T-helper 1 cell (primary cell): ENCODE data around the gene LEPR.
"Not testable (repeated sequence)": the region's sequence is repeated elsewhere in the genome, so short reads cannot be mapped to it uniquely, and the experiment has no call there.

ENCODE experiments used
- DNase-seq, 5 donors: peaks; one replicate each; pipeline ENCODE4 v3.0.0-alpha.2; 2012 to 2020
- total RNA-seq, 4 donors: gene quantifications; one replicate each; lab custom pipeline; 2026; lab: John Stamatoyannopoulos, UW

Gene LEPR, protein sequence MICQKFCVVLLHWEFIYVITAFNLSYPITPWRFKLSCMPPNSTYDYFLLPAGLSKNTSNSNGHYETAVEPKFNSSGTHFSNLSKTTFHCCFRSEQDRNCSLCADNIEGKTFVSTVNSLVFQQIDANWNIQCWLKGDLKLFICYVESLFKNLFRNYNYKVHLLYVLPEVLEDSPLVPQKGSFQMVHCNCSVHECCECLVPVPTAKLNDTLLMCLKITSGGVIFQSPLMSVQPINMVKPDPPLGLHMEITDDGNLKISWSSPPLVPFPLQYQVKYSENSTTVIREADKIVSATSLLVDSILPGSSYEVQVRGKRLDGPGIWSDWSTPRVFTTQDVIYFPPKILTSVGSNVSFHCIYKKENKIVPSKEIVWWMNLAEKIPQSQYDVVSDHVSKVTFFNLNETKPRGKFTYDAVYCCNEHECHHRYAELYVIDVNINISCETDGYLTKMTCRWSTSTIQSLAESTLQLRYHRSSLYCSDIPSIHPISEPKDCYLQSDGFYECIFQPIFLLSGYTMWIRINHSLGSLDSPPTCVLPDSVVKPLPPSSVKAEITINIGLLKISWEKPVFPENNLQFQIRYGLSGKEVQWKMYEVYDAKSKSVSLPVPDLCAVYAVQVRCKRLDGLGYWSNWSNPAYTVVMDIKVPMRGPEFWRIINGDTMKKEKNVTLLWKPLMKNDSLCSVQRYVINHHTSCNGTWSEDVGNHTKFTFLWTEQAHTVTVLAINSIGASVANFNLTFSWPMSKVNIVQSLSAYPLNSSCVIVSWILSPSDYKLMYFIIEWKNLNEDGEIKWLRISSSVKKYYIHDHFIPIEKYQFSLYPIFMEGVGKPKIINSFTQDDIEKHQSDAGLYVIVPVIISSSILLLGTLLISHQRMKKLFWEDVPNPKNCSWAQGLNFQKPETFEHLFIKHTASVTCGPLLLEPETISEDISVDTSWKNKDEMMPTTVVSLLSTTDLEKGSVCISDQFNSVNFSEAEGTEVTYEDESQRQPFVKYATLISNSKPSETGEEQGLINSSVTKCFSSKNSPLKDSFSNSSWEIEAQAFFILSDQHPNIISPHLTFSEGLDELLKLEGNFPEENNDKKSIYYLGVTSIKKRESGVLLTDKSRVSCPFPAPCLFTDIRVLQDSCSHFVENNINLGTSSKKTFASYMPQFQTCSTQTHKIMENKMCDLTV
- 0.54 to 5.7 (median 4.0) reads per million in 4 donors for total RNA-seq

DNA sequence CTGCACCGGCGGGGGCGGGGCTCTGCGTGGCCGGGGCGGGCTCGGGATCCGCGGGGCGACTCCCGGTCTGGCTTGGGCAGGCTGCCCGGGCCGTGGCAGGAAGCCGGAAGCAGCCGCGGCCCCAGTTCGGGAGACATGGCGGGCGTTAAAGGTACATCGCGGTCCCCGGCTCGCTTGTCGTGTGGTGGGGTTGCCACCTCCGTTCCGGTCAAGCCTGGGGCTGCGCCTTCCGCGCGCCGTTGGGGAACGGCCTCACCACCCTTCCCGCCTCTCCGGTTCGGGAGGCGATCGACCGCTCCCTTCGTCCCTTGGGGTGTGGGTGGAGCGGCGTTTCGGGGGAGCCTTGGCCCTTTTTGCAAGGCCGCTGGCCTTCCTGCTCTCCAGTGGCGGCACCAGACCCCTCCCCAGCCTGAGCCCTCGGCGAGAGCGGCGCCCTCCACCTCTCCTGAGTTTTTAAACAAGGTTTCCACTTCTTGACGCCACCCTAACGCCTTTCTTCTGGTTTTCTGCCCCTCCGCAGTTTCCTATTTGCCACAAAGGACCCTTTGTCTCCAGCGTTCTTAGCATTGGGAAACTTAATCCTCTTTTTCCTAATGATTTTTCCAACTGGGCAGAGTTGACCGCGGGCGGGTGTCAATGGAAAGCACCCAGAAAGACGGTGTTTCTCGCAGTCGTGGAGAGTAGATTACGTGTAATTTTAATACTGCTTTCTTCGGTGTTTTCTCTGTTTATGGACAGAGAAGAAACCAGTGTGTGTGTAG, at the start of gene LEPR, which contains the start of gene LEPROT:
Gene LEPR, plus strand, starts transcription at position 79 of the 761 bp plus-strand sequence. CDS start 144,898 bp downstream, outside the sequence.
Gene LEPROT, plus strand, starts transcription at position 79 of the 761 bp plus-strand sequence. Its CDS starts 57 bp downstream, at position 136.
- peak in 1 of 5 donors; percentile 28 for DNase-seq

DNA sequence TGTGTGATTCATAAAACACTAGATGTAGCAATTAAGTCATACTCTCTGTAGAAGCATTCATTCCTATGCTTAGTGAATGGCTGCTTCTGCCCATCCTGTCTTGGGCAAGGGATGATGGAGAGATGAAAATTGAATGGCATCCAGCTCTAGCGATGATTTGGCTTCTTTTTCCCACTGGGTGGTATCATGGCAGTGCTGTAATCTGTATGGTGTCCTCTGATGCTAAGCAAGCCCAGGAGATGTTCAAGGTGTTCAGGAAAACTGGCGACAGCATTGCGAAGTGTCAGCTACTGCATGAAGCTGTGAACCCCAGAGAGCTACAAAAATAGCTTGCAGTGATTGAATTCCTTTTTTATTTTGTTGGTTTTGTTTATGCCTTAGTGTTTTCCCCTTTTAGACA, 48.9 kb upstream of the LEPR start:
- DNase-seq: no peak

DNA sequence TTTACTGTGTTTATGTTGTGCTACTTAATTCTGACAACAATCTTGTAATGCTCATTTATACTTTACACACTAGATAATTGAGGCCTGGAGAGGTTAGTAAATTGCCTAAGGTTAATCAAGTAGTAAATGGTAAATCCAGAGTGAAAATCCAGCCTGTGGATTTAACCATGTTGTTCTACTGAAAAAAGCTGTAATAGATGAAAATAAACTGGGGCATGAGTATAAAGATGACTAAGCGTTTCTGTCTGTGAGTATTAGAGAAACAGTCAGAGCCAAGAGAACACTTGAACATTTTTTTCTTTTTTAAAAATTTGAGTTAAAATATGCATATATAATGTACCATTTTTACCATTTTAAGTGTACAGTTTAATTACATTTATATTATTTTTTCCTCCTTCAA, 47.9 kb upstream of the LEPR start:
- DNase-seq: no peak

DNA sequence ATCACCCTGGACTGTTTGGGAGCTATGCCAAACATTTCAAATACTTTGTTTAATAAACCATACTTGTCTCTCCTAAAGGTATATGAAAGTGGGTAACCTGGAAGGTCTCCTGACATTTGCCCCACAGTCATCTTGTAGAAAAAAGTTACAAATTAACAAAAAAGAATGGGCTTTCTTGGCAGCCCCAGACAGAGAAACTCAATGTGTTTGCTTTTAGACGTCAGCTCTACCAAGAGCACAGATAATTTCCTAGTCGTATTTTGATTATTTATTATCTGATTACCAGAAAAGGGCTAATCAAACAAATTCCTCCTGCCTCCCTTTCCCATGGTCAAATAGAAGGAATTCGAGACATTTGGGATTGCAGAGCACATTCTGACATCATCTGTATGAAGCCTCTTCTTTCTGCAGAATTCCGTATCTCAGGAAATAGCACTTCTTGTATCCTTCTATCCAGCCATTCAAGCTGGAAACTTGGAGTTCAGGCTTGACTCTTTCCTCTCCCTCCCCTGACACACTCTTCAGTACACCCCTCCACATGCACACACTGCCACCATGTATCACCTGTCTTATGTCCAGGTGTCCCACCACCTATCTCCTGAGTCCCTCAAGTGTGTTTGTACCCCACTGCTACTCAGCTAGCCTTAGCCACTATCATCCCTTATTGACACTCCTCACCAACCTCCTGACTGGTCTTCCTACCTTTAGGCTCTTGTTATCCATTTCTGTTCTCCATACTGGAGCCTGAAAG, 42.8 kb upstream of the LEPR start:
- DNase-seq: no peak

DNA sequence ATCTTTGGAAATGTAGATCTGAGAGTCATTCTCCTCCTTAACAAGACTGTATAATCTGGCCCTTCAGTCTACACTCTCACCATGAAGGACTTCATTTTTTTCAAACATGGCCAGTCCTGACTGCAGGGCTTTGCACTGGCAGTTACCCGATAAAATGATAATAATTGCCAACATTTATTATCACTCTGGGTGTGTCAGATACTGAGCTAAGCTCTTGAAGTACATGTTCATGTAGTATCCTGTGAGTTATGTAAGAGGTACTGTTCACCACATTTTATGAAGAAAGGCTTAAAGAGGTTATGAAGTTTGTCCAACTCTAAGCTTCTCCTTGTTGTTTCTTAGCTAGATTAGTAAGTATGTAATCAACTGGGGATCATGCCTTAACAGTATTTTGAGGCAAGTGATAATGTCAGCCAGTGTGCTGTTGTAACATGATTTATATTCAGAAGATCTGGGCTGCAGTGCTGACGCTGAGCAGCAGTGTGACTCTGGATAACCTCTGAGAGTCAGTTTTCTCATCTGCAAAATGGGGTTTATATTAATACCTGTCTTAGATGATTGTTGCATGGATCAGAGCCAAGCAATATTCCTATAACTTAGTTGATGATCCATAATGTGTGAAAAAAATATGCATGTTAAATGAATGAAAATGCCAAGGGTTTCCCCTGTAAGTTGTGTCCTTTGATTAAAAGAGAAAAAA, 42.1 kb upstream of the LEPR start:
- DNase-seq: no peak

DNA sequence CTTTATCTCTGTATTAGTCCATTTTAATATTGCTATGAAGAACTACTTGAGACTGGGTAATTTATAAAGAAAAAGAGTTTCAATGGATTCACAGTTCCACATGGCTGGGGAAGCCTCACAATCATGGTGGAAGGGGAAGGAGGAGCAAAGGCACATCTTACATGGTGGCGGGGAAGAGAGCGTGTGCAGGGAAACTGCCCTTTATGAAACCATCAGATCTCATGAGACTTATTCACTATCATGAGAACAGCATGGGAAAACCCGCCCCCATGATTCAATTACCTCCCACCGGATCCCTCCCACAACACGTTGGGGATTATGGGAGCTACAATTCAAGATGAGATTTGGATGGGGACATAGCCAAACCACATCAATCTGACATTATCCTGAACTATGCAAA, 36.0 kb upstream of the LEPR start:
- not testable (repeated sequence) for DNase-seq

DNA sequence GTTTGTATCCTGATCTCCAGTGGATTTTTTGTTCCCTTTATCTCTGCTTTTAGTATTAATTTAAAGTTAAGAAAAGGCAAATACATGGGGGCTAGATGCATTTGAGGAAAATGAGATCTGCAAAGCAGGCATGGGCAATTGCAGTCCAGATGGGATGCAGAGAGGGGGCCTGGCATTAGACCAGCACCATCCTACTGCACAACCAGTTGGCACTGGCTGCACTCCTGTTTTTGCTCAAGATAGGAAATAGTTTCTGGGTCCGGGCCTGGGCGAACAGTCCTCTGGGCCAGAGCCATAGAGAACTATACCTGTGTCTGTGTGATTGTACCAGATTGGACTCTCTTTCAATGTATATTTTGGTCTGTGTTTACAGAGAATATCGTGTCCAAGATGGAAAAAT, 34.0 kb upstream of the LEPR start:
- no peak for DNase-seq

DNA sequence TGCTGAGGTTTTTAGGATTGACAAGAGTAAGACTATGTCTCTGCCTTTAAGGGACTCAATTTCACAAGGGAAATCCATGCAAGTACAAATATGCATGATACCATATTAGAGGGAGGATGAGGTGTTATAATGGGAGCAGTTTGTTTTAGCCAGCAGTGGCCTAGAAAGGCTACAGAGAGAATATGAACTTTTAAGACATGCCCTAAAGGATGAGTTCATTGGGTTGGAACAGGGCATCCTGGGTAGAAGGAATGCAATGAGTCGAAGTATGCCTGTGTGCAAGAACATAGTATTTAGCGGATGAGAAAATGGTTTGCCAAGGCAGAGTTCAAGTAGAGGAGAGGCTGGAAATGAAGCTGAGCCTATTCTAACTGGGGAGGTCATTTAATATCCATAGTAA, 32.6 kb upstream of the LEPR start:
- DNase-seq: no peak

DNA sequence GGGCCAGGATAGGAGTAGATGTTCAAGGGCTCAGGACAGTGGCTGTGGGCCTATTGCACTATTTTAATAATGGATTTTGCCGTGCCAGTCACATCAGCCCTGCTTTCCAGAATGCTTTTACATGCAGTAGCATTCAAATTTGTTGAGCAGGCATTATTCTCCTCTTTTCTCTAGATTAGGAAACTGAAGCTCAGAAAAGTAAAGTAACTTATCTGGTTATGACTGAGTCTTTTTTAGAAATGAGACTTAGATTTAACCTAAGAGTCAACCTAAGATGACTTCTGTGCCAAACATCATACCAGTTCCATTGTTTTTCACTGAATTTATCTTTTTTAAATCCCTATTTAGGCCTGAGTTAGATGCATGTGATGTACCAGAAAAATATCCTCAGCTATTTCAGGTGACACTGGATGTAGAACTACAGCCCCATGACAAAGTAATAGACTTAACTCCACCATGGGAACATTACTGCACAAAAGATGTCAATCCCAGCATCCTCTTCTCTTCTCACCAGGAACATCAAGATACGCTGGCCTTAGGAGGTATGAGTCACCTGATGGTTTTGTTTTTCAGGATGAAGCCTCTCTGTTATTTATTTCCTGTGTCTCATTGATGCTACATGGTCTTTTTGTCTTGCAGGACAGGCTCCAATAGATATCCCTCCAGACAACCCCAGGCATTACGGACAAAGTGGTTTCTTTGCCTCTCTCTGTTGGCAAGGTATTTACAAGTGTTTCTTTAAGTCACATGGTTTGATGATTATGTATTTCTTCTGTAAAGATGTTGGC, 31.4 kb upstream of the LEPR start:
- peak in 1 of 5 donors; percentile 23 for DNase-seq

DNA sequence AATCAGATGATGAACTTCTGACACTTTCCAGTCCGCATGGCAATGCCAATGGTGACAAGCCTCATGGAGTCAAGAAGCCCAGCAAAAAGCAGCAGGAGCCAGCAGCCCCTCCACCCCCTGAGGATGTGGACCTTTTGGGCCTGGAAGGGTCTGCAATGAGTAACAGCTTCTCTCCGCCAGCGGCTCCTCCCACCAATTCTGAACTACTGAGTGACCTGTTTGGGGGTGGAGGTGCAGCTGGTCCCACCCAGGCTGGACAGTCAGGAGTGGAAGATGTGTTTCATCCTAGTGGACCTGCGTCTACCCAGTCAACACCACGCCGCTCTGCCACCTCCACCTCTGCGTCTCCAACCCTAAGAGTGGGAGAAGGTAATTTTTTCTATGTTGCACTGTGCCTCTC, 28.0 kb upstream of the LEPR start:
- no peak for DNase-seq

DNA sequence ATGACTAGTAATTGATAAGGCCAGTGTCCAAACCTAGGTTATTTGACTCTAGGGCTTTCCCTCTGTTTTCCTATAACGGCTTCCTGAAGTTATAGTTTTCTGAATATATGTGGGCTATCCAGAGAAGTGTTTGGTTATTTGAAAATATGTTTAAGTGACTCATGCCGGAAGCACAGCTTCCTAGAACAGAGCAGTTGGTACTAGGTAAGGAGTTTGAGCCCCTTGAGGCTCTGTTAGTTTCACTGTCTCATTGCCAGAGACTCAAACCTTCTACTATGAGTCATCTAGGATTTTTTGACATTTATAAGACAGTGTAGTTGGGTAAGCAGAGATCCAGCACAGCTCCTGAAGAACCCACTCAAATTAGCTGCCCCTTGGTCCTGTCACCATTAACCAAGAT, 27.1 kb upstream of the LEPR start:
- DNase-seq: peak in 1 of 5 donors; percentile 94

DNA sequence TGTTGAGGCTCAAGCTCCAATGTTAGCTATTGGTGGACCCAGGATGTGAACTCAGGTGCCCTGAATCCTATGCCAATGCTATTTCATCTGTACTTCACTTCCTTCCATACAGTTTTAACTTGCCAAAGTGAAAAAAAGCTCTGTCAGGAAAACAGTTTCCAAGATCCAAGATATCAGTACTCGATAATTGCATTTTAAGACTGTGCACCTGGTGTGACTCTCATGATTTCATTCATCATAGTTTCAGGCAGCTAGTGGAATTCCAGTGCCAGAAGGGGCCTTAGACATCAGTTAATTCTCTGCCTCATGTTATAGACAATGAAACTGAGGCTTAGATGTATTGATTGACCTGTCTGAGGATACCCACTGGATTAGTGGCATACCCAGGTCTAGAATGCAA, 26.5 kb upstream of the LEPR start:
- no peak for DNase-seq

DNA sequence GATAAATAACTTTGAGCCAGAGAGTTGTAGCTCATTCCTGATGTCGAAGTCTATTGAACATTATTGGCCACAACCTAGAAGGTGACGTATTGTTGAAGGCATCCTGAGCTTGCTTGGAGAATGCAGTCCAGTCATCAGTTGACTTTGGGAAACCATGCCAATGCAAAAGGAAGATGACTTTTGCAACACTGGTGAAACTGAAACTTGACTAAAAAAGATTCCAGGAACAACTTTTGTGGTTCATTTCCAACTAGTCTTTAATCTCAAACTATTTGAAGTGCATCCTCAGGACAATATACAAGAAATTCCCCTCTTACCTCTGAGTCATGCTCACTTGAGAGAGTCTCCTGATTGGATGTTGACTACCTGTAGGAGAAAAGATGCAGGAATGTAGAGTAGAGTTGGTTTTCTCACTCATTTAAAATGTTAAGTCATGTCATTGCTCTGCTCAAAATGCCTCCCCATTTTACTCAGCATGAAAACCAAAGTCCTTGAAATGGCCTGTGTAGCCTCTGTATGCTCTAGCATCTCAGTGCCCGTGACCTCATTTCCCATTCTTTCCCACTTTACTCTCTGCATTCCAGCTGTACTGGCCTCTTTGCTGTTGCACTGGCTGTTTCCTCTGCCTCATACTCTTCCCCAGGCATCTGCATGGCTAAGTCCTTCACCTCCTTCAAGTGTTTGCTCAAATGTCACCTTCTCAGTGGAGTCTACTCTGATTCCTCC, 24.4 kb upstream of the LEPR start:
- peak in 1 of 5 donors; percentile 84 for DNase-seq

DNA sequence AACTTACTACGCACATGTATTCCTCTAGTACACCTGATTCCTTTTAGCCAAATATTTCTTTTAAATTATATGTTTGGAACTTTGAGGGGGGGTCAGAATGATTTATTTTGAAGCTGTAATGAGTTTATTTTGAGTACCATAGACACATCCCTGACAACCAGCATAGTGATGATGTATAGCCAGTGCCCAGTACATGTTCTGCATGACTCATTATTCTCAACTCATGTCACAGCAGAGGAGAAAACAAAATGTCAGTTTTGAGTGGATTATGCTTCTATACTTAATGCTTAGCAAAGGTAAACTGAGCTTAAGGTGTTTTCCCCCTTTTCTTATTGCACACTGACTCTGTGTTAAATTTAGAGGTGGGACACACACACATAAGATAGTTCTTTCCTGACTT, 22.4 kb upstream of the LEPR start:
- peak in 1 of 5 donors; percentile 51 for DNase-seq

DNA sequence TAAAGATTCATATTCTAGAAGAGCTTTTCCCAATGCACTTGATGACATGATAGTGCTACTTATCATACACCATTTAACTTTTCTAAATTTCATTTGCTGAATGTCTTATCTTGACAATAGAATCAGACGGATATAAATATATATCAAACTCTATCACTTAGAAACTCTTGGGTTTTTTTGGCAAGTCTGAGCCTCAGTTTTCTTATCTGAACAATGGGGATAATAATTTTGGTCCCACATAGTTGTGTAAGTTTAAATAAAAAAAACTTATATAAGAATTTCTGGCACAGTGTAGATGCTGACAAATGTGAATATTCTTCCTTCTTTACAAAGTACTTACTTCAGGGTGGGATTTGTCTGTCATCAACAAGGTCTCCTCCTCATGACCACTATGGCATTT, 21.5 kb upstream of the LEPR start:
- DNase-seq: no peak

DNA sequence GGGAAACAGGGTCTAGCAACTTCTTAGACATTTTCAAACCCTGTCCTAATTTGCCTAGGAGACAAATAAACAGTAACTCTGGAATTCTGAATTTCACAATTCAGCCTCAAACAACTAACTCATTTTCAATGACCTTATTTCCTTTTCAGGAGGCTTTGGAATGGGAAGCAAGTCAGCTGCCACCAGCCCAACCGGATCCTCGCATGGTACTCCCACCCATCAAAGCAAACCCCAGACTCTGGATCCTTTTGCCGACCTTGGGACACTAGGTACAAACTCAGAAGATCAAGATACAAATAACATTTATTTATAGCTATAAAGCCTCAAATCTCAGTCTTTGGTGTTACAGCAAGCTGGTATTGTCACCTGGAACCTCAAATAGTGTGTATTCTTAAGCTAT, 18.9 kb upstream of the LEPR start:
- DNase-seq: no peak

DNA sequence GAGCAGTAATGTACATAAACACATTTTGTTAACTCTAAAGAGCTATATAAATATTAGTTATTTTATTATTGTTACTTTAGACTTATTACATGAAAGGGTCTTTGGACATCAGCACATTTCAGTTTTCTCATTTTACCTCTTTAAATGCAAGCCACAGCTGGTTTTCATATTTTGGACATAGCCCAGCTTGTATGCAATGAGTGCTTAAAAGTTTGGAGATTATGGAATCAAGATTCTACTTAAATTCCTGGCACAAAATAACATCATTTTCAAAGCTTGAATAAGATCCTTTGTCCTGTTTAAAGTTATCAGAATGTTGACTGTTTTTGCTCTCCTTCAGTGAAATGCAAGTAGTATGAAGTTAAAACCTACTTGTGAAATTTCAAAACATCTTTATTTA, 15.5 kb upstream of the LEPR start:
- no peak for DNase-seq

DNA sequence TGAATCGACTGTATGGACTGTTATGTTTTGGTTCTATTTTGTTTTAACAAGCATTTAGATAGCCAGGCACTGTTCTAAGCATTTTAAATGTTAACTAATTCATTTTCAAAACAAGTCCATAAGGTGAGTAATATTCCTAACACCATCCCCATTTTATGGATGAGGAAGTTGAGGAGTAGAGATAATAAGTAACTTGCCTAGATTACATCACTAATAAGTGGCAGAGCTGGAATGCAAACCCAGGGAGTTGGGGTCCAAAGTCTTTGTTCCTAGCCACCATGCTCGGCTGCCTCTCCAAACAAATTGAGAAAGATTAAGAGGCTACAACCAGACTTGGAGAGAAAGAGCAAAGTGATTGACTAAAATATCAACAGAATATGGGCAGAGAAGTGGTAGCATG, 12.6 kb upstream of the LEPR start:
- no peak for DNase-seq

DNA sequence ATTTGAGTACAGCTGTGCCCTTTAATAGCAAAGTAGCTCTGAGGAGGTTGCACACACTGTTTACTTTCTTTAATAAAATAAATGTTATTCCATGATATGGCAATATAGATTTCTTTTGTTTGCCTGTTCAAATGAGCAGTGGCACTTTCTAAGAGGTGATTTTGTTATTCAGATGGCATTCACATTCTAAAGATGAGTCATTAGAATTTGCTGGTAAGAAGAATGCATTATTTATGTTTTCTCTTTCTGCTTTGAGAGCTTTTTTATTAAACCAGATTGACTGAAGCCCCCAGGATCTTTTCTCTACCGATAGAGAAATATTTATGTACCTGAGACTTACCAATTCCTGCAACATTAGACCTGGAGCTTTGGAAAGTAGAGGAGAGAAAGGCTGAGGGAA, 11.2 kb upstream of the LEPR start:
- no peak for DNase-seq
